Suprapubic skin (tissue), 4 donors: ENCODE measurements around the gene NACAD. TPM values are rescaled to one million over a fixed set of nuclear protein-coding genes. Genes with fewer than 3 reads are reported as not detected.
"Not testable (repeated sequence)": the region's sequence is repeated elsewhere in the genome, so short reads cannot be mapped to it uniquely, and the experiment has no call there.

Experiments
- DNase-seq, 2 donors: peaks; one replicate each; pipeline ENCODE4 v3.0.0-alpha.2; 2019; ENCODE audit warnings: low spot score in 2 of 2
- H3K27ac ChIP-seq: fragments of 200-600 bp; sonication (generic); one replicate; pipeline ENCODE4 v1.5.1; 2019
- H3K27me3 ChIP-seq: fragments of 200-600 bp; sonication (generic); one replicate; pipeline ENCODE4 v1.5.1; 2019
- H3K36me3 ChIP-seq: fragments of 200-600 bp; sonication (generic); one replicate; pipeline ENCODE4 v1.5.1; 2019
- H3K4me1 ChIP-seq: fragments of 200-600 bp; sonication (generic); one replicate; pipeline ENCODE4 v1.5.1; 2019
- H3K4me3 ChIP-seq: fragments of 200-600 bp; sonication (generic); one replicate; pipeline ENCODE4 v1.5.1; 2019; ENCODE audit warnings: mild to moderate bottlenecking
- H3K9me3 ChIP-seq: fragments of 200-600 bp; sonication (generic); one replicate; pipeline ENCODE4 v1.5.1; 2019
- EP300 ChIP-seq: sonication (generic); formaldehyde crosslinking; IDR thresholded peaks from one replicate; pipeline ENCODE4 v1.6.1; 2017; ENCODE audit warnings: antibody characterized with exemption
- POLR2A ChIP-seq, 2 donors: fragments of 450-650 bp; IDR thresholded peaks; one replicate each; pipeline ENCODE4 v1.6.1; 2017; ENCODE audit warnings: antibody characterized with exemption in 2 of 2, mild to moderate bottlenecking in 2 of 2, moderate library complexity in 2 of 2
- POLR2AphosphoS5 ChIP-seq, 3 donors: sonication (generic); formaldehyde crosslinking; IDR thresholded peaks; one replicate each; pipeline ENCODE4 v1.6.1; 2017; ENCODE audit warnings: antibody characterized with exemption in 3 of 3
- WGBS: methylation state at CpG from one replicate; pipeline ENCODE4 v1.1.5; 2018; 5-methylcytosine and 5-hydroxymethylcytosine counted together
- total RNA-seq, 4 donors: library from RNA; depleted of rRNA; stranded (reverse); fragments of >200 nt; gene quantifications; one replicate each; pipeline ENCODE4 v1.1.0, GENCODE V29; 2016
- TF ChIP-seq, protein P1 (sequence below), 2 donors: fragments of 200-600 bp in 1 of 2; fragments of 450-650 bp in 1 of 2; sonication (generic) in 1 of 2; IDR thresholded peaks; one replicate each; pipeline ENCODE4 v1.5.1; 2016 to 2019; ENCODE audit warnings: antibody characterized with exemption in 2 of 2, mild to moderate bottlenecking in 1 of 2, moderate library complexity in 1 of 2

Gene NACAD
- total RNA-seq, 4 donors from 2014 or later = 0.76 to 1.4 (median 1.0) TPM

DNA sequence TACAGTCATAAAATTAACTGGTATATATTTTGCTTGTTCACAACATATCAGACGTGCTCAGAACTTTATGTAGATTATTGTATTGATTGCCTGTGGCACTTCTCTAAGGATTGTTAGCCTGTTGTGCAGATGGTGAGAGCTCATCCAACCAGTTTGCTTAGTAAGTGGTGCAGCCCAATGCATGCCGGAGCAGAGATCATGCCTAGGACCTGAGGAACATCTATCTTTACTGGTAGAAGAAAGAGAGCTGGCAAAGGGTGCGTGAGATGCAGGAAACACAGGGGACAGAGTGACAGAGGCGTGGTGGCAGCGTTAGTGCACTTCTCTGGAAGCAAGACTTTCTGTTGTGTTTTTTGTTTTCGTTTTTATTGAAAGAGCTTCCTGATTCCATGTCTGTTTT is 52.9 kb downstream of the NACAD start:
- no peak for DNase-seq
- Histone ChIP-seq H3K4me3 (no peak overlapping the region), H3K4me1 (peaks cover 56% of the 10 kb centered on the region), H3K27me3 (no peaks in the 10 kb centered on the region), H3K27ac (no peak overlapping the region), H3K36me3 (peaks cover 14% of the 10 kb centered on the region), H3K9me3 (no peaks in the 10 kb centered on the region)
- no peak for TF ChIP-seq POLR2AphosphoS5 (IDR thresholded peaks at IDR 0.05)
- 49% methylated on average over 6 of the region's 6 CpGs for WGBS

- no peak for DNase-seq
- Histone ChIP-seq H3K27ac (no peak overlapping the region), H3K4me1 (peaks cover 56% of the 10 kb centered on the region), H3K9me3 (no peaks in the 10 kb centered on the region), H3K4me3 (no peak overlapping the region), H3K36me3 (peaks cover 9% of the 10 kb centered on the region), H3K27me3 (no peaks in the 10 kb centered on the region)
- WGBS = 82% methylated on average over 5 of the region's 5 CpGs
- no peak for TF ChIP-seq POLR2AphosphoS5 (IDR thresholded peaks at IDR 0.05)
These were observed 53.4 kb downstream of the NACAD start for GRCh38 chr7:45035371-45035770.

- peaks cover 56% of the 10 kb centered on the region for H3K4me1 ChIP-seq
- H3K27ac ChIP-seq, DNase-seq, H3K36me3 ChIP-seq, H3K4me3 ChIP-seq, H3K9me3 ChIP-seq, H3K27me3 ChIP-seq: not testable (repeated sequence)
- 80% methylated on average over 5 of the region's 5 CpGs for WGBS
These were observed 54.1 kb downstream of the NACAD start for GRCh38 chr7:45034710-45035109.

- no peak for DNase-seq
- H3K4me3 ChIP-seq = no peak overlapping the region
- no peak for TF ChIP-seq POLR2A (IDR thresholded peaks at IDR 0.05)
- 48% methylated on average over 4 of the region's 4 CpGs for WGBS
- peaks cover 4% of the 10 kb centered on the region for H3K36me3 ChIP-seq
- peak overlapping the region; percentile 15 for H3K27ac ChIP-seq
- H3K9me3 ChIP-seq = no peaks in the 10 kb centered on the region
- no peaks in the 10 kb centered on the region for H3K27me3 ChIP-seq
- H3K4me1 ChIP-seq = peaks cover 52% of the 10 kb centered on the region
These were observed 54.9 kb downstream of the NACAD start for GRCh38 chr7:45033931-45034290.

- H3K27ac ChIP-seq = peak overlapping the region; percentile 15
These were observed 55.4 kb downstream of the NACAD start for GRCh38 chr7:45033261-45033930.

GRCh38 chr7:45032421-45032820 is 56.3 kb downstream of the NACAD start:
- TF ChIP-seq POLR2A (IDR thresholded peaks at IDR 0.05) (no peak), POLR2AphosphoS5 (IDR thresholded peaks at IDR 0.05) (no peak), EP300 (no peak)
- TF ChIP-seq, protein P1, sequence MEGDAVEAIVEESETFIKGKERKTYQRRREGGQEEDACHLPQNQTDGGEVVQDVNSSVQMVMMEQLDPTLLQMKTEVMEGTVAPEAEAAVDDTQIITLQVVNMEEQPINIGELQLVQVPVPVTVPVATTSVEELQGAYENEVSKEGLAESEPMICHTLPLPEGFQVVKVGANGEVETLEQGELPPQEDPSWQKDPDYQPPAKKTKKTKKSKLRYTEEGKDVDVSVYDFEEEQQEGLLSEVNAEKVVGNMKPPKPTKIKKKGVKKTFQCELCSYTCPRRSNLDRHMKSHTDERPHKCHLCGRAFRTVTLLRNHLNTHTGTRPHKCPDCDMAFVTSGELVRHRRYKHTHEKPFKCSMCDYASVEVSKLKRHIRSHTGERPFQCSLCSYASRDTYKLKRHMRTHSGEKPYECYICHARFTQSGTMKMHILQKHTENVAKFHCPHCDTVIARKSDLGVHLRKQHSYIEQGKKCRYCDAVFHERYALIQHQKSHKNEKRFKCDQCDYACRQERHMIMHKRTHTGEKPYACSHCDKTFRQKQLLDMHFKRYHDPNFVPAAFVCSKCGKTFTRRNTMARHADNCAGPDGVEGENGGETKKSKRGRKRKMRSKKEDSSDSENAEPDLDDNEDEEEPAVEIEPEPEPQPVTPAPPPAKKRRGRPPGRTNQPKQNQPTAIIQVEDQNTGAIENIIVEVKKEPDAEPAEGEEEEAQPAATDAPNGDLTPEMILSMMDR (IDR thresholded peaks at IDR 0.05) = no peak
- WGBS = 90% methylated on average over 4 of the region's 4 CpGs

More at GRCh38 chr7:45033261-45033930, 55.4 kb downstream of the NACAD start:
- TF ChIP-seq POLR2AphosphoS5 (IDR thresholded peaks at IDR 0.05) = no peak
- TF ChIP-seq POLR2A (IDR thresholded peaks at IDR 0.05) = no peak
- no peak for TF ChIP-seq EP300
- TF ChIP-seq, protein P1 (IDR thresholded peaks at IDR 0.05) = no peak
- no peak for DNase-seq
- WGBS = 80% methylated on average over 1 of the region's 1 CpG
- Histone ChIP-seq H3K4me3 (no peak overlapping the region), H3K36me3 (no peaks in the 10 kb centered on the region), H3K9me3 (no peaks in the 10 kb centered on the region), H3K27me3 (no peaks in the 10 kb centered on the region), H3K4me1 (peaks cover 52% of the 10 kb centered on the region)

GRCh38 chr7:45031829-45032228 is 56.9 kb downstream of the NACAD start:
- no peaks in the 10 kb centered on the region for H3K27me3 ChIP-seq
- no peak overlapping the region for H3K4me3 ChIP-seq
- no peaks in the 10 kb centered on the region for H3K9me3 ChIP-seq
- peaks cover 5% of the 10 kb centered on the region for H3K36me3 ChIP-seq
- no peak for DNase-seq
- H3K4me1 ChIP-seq = peaks cover 53% of the 10 kb centered on the region
- no peak overlapping the region for H3K27ac ChIP-seq
- TF ChIP-seq, protein P1 (IDR thresholded peaks at IDR 0.05) = no peak
- TF ChIP-seq POLR2A (IDR thresholded peaks at IDR 0.05) (no peak), POLR2AphosphoS5 (IDR thresholded peaks at IDR 0.05) (no peak), EP300 (no peak)
- WGBS = 88% methylated on average over 4 of the region's 4 CpGs

More at GRCh38 chr7:45032421-45032820, 56.3 kb downstream of the NACAD start:
- no peak for DNase-seq
- H3K27ac ChIP-seq = no peak overlapping the region
- H3K4me1 ChIP-seq = peaks cover 53% of the 10 kb centered on the region
- no peaks in the 10 kb centered on the region for H3K9me3 ChIP-seq
- no peaks in the 10 kb centered on the region for H3K27me3 ChIP-seq
- H3K36me3 ChIP-seq = no peaks in the 10 kb centered on the region
- H3K4me3 ChIP-seq = no peak overlapping the region

Other genes with a start within 250 kb of the NACAD start
- 10 to 100 TPM; 55.1 to 85.2 (median 75.7) TPM for gene H2AZ2, start 240.9 kb downstream of the NACAD start, total RNA-seq
- 10 to 100 TPM; 28.1 to 39.3 (median 31.3) TPM for gene PURB, start 203.4 kb downstream of the NACAD start, total RNA-seq
- gene MYO1G, start 110.0 kb downstream of the NACAD start, total RNA-seq = 1 to 10 TPM in 3 of 4 donors, under 1 TPM in 1; 0.68 to 4.5 (median 1.6) TPM
- gene CCM2, start 88.8 kb downstream of the NACAD start, total RNA-seq = 10 to 100 TPM; 34.3 to 42.3 (median 35.9) TPM
- gene TBRG4, start 22.7 kb upstream of the NACAD start, total RNA-seq = 10 to 100 TPM; 49.9 to 82.8 (median 68.9) TPM
- 10 to 100 TPM; 14.4 to 62.9 (median 33.6) TPM for gene RAMP3, start 68.8 kb upstream of the NACAD start, total RNA-seq